T-helper 9 cell (primary cell): Measurements from ENCODE around the gene CLEC4F.

Source experiments
- DNase-seq: peaks from one replicate; pipeline ENCODE4 v3.0.0-alpha.2; 2020
- total RNA-seq, 2 donors: gene quantifications; one replicate each; lab custom pipeline; 2026; lab: John Stamatoyannopoulos, UW

The CLEC4F gene, protein sequence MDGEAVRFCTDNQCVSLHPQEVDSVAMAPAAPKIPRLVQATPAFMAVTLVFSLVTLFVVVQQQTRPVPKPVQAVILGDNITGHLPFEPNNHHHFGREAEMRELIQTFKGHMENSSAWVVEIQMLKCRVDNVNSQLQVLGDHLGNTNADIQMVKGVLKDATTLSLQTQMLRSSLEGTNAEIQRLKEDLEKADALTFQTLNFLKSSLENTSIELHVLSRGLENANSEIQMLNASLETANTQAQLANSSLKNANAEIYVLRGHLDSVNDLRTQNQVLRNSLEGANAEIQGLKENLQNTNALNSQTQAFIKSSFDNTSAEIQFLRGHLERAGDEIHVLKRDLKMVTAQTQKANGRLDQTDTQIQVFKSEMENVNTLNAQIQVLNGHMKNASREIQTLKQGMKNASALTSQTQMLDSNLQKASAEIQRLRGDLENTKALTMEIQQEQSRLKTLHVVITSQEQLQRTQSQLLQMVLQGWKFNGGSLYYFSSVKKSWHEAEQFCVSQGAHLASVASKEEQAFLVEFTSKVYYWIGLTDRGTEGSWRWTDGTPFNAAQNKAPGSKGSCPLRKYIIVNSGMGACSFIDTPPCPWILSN
- total RNA-seq: 0 reads per million in 2 donors

DNA sequence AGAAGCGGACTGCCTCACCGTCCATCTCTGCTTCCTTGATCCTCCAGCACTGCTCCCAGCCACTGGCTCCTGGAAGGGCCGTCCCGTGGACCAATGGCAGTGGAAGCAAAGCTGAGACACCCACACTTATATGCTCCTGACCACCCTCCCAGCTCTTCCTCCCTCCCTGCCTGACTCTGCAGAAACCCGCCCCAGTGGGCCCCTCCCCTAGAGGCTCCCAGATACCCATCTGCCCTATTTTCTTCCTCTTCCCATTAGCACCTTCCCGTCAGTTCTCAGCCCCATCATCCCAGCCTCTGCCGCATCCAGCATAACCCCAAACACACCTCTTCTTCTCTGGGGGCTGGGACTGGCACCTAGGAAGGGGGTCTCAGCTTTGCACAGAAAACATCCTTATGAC is at the start of gene CLEC4F:
Gene CLEC4F, minus strand, starts transcription at position 101 of the 400 bp plus-strand sequence. Its CDS starts 76 bp downstream, at position 25.
- DNase-seq: no peak

DNA sequence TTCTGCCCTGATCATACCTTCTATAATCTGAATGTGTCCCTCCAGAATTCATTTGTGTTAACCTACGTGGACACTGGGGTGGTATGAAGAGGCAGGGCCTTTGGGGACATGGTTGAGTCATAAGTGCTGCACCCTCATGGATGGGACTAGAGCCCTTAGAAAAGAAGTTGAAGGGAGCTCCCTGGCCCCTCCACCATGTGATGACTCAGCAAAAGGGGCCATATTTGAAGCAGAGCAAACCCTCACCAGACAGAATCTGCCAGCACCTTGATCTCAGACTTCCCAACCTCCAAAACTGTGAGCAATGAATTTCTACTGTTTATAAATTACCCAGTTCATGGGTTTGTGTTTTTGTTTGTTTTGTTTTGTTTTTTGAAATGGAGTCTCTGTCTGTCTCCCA is 48.6 kb upstream of the CLEC4F start:
- no peak for DNase-seq

GRCh38 chr2:70861777-70862625 is 41.6 kb upstream of the CLEC4F start:
- peak; percentile 62 for DNase-seq

DNA sequence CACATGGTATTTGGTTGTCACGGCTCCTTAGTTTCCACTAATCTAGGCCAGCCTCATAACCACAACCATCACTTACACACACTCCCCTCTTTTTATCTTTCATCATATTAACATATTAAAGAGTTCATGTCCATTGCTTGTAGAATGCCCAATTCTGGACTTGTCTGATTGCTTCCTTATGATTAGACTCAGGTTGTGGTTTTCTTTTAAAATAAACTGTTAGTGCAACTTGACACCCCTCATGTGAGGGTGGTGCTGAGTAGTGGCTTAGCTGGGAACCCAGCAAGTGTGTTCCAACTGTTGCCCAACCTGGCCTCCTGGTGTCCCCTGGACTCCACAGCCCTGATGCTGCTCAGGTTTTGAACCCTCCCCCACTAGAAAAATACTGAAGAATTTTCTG is 35.3 kb upstream of the CLEC4F start:
- DNase-seq: no peak

DNA sequence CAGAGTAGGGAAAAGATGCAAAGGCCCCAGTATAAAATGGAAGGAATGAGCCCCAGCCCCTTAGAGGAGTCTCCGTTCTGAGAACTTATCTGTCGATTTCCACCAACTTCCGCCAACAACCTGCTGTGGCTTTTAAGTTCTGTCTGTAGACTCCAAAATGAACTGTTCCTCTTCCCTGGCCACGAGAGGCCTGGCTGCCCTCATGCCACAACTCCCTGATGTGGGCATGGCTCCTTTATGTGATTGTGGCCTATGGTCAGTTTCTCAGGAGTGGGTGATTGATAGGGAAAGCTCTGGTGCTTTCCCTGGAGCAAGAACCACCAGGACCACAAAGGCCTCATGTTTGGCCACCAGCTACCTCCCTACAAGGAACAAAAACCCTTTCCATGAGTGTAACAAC is 34.0 kb upstream of the CLEC4F start:
- no peak for DNase-seq

DNA sequence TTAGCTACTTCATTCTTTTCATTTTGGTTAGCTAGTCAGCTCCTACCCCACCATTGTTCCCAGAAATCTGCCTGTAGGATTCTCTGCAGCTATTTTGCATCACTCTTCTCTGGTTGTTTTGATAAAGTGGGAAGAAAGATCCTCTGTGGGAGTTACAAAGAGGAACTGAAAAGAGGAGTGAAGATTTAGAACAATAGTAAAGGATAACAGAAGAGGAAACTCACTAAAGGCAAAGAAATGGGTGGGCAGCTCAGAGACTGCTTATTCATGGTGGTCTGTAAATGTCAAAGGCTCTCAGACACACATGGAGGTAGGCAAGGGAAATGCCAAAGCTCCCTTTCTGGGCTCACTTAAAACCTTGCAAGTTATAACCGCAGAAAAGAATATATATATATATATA is 32.4 kb upstream of the CLEC4F start:
- DNase-seq: no peak

DNA sequence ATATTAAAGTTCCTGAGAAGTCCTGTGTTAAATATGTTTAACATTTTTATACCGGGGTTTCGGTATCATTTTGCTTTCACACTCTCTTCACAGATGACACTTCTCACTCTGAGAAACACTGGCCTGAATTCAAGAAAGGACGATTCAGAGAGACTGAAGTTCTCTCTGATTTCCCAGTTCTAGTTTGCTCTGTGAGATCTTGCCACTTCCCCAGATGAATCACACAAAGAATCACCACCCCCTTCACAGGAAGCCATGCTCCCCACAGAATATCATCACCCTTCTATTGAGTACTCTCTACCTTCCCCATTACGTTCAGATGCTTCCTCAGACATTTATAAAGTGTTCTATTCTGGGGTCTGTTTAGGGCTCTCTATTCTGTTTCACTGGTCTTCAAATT is 31.3 kb upstream of the CLEC4F start:
- no peak for DNase-seq

DNA sequence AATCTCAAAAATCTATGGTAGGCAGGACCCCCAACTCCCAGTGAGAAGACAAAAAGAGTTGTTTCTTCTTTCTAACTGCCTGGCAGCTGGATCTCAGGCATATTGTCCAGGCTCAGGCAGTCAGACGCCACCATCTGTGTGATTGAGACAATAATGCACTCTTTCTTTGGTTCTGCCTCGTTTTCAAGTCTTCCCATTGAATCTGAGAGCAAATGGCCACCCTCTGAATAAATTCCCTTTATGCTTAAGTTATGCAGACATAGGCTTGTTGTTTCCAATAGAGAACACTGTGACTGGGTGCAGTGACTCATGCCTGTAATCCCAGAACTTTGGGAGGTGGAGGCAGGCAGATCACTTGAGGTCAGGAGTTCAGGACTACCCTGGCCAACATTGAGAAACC is 30.5 kb upstream of the CLEC4F start:
- no peak for DNase-seq

DNA sequence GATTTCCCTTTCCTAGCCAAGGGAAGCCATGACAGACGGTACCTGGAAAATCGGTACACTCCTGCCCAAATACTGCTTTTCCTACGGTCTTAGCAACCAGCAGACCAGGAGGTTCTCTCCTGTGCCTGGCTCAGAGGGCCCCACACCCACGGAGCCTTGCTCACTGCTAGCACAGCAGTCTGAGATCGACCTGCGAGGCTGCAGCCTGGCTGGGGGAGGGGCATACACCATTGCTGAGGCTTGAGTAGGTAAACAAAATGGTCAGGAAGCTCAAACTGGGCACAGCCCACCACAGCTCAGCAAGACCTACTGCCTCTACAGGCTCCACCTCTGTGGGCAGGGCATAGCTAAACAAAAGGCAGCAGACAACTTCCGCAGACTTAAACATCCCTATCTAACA is 22.0 kb upstream of the CLEC4F start:
- no peak for DNase-seq

DNA sequence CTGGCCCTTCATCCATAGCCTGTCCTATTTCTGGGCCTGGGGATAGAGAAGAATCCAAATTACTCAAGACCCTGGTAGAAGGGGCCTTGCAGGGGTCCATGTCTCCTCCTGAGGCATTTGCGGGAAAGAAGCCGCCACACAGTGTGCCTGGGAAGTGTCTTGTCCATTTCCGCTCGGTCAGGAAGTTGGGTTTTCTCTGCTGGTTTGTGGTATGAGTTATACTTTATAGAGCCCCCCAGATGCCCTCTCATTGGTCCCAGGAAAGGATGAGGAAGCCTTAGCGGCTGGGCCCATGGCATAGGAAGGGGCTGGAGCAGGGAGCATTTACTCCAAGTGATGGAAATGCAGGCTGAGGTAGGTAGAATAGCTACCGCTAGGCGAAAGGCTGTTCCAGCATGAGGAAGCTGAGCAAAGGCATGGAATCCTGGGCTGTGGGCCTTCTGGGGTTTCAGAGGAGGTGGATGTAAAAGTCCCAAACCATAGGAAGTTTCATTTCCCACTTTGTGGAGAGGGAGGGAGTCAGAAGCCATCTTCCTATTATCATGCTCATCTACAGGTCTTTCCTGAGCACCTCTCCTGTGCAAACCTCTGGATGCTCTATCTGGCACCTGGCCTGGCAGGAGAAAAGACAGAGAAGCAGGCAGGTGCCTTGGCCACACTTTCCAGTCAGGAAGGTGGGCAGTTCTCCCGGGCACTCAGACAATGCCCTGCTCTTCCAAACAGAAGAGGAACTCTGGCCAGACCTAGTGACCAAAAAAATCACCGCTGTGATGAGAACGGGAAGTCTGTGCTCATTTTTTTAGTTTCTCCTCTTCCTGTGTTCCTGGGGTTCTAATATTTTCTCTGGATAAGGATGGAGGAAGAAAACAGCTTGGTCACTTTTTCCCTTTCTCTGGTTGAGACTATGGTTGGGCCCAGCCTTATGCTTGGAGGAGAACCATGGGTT is 17.9 kb upstream of the CLEC4F start:
- no peak for DNase-seq

DNA sequence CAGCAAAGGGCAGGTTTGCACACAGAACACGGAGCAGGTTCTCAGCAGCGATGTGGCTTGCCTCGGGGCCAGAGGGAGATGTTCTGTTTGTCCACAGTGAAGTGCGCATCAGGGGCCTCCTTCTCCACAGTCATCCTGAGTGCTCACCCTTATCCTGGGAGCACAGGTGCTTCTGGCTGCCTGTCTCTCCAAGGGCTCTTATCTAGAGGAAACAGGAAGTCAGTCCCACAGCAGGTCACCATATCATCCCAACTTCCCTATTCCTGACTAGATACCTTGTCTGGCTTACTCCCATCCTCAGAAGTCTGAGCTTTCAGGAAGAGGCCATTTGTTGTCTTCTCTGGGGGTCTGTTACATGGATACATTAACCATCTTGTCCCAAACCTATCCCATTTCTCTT is 15.2 kb upstream of the CLEC4F start, which contains the start of gene CD207:
Gene CD207, minus strand, starts transcription at position 174 of the 400 bp plus-strand sequence. Its CDS starts 40 bp downstream, at position 134.
- DNase-seq: no peak

- DNase-seq: no peak
These were observed 14.5 kb upstream of the CLEC4F start for GRCh38 chr2:70834881-70835280.

- no peak for DNase-seq
These were observed 13.7 kb upstream of the CLEC4F start for GRCh38 chr2:70834106-70834505.

DNA sequence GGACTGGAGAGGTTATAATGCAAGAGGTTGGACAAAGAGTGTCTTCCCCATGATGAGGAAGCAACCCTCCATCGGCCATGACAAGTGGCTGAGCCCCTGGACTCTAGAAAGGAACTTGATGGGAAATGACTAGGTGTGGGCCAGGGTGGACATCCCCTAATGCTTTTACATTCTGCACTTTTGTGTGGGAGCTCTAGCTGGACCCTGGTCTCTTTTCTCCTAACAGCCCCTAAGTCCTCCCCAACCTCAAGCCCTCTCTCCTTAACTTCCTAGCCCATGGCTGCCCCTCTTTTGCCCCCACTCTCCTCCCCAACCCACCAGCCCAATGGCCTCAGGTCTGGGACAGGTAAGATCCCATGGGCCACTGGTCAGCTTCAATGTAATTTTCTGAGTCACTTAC is 12.8 kb upstream of the CLEC4F start:
- no peak for DNase-seq

DNA sequence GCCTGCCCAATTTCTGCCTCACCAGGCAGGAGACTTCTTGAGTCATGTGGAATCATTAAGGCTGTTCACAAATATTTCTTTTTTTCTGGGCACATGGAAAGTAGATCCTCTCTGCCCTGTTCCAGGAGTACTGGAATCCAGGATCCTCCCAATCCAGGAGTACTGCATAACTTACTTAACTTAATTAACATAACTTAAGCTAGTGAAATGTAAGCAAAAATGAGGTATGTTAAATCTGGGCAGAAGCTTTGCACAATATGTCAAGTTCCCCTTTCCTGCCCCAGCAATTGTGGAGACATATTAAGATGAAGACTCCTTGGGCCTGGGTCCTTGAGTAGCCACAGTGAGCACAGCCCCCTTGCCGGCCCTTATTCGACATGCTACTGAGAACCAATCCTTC is 12.0 kb upstream of the CLEC4F start:
- DNase-seq: no peak

GRCh38 chr2:70831861-70832260 is 11.5 kb upstream of the CLEC4F start:
- no peak for DNase-seq

- no peak for DNase-seq
These were observed 10.0 kb upstream of the CLEC4F start for GRCh38 chr2:70830366-70830765.

- no peak for DNase-seq
These were observed 9.5 kb upstream of the CLEC4F start for GRCh38 chr2:70829916-70830315.

GRCh38 chr2:70828914-70829824 is 8.8 kb upstream of the CLEC4F start:
- DNase-seq: no peak

DNA sequence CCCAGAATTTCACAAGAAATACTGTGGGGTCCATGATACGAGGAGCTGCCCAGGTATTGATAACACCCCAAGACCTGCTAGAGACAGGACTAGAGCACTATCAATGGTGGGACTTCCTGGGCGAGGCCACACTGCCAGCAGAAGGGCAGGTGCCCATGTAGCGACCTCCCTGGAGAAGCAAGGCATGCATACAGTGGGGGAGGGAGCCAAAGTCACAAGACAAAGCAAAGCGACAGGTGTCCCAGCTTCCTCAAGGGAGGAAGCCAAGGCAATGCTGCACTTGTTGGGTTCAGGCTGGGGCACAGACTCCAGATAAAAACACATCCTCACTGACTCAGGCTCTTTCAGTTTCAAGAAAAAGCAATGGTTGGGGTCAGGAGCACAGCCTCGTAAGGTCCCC is 7.7 kb upstream of the CLEC4F start:
- no peak for DNase-seq

GRCh38 chr2:70827388-70827787 is 7.0 kb upstream of the CLEC4F start:
- no peak for DNase-seq
